Heart left ventricle (tissue), 16 donors: ENCODE results near the gene MCHR1. TPM values are rescaled to one million over a fixed set of nuclear protein-coding genes. Genes with fewer than 3 reads are reported as not detected.

Experiments
- ATAC-seq, 4 donors: fragments of 200-7000 bp; cut with Tn5 transposase; one replicate each; pipeline ENCODE4 v1.9.1; 2020 to 2022; ENCODE audit warnings: moderate library complexity in 4 of 4, mild to moderate bottlenecking in 3 of 4, moderate number of reproducible peaks in 1 of 4
- DNase-seq, 5 donors: peaks; one replicate each; pipeline ENCODE4 v3.0.0-alpha.2; 2020
- H3K27ac ChIP-seq, 12 donors: fragments of 200-600 bp; sonication (generic) in 4 of 12; one replicate each; pipeline versions ENCODE4 v1.5.0 to v1.8.0; 2016 to 2022; ENCODE audit warnings: mild to moderate bottlenecking in 2 of 12
- H3K27me3 ChIP-seq, 9 donors: fragments of 200-600 bp; sonication (generic) in 2 of 9; one replicate each; pipeline versions ENCODE4 v1.5.1 to v1.8.0; 2016 to 2022; ENCODE audit warnings: mild to moderate bottlenecking in 3 of 9
- H3K36me3 ChIP-seq, 9 donors: fragments of 200-600 bp; sonication (generic) in 2 of 9; one replicate each; pipeline versions ENCODE4 v1.5.0 to v1.8.0; 2018 to 2022; ENCODE audit warnings: mild to moderate bottlenecking in 2 of 9
- H3K4me1 ChIP-seq, 12 donors: fragments of 200-600 bp; sonication (generic) in 4 of 12; one replicate each; pipeline versions ENCODE4 v1.5.0 to v1.8.0; 2016 to 2022; ENCODE audit warnings: mild to moderate bottlenecking in 3 of 12
- H3K4me3 ChIP-seq, 12 donors: fragments of 200-600 bp; sonication (generic) in 4 of 12; one replicate each; pipeline versions ENCODE4 v1.5.0 to v1.8.0; 2017 to 2022; ENCODE audit warnings: mild to moderate bottlenecking in 9 of 12, moderate library complexity in 4 of 12
- H3K9me3 ChIP-seq, 12 donors: fragments of 200-600 bp; sonication (generic) in 4 of 12; one replicate each; pipeline versions ENCODE4 v1.5.0 to v1.8.0; 2016 to 2022; ENCODE audit warnings: mild to moderate bottlenecking in 1 of 12
- POLR2A ChIP-seq, 2 donors: fragments of 450-650 bp; IDR thresholded peaks; one replicate each; pipeline ENCODE4 v1.6.1; 2017; ENCODE audit warnings: antibody characterized with exemption in 2 of 2, mild to moderate bottlenecking in 2 of 2, moderate library complexity in 2 of 2
- WGBS, 4 donors: extraction: QIAGEN DNeasy Blood & Tissue Kit in 2 of 4; methylation state at CpG; one replicate each; pipeline versions ENCODE4 v1.1.5 to v1.1.7; 2013 to 2018; 5-methylcytosine and 5-hydroxymethylcytosine counted together
- intact Hi-C, 10 donors: fragments of 100-400 bp; cut with DNase I; formaldehyde crosslinking; loops; one replicate each; pipeline versions ENCODE4 v1.11.1 to v1.14.2; 2022
- polyA plus RNA-seq, 2 donors: library from polyadenylated mRNA; stranded (reverse); fragments of 200-250 nt; gene quantifications; one replicate each; pipeline ENCODE4 v1.2.3, GENCODE V29; 2013
- total RNA-seq, 9 donors: library from RNA; depleted of rRNA in 2 of 9; stranded (reverse); fragments of >200 nt in 2 of 9; fragmentation: NEBNext Ultra II Directional in 3 of 9; extraction: Animal tissue kit (Norgen Biotek cat#: 25700) in 3 of 9; gene quantifications; one replicate each; pipeline versions ENCODE4 v1.1.0 to v1.2.4, GENCODE V29; 2016 to 2023
- TF ChIP-seq, protein P1 (sequence below), 12 donors: fragments of 200-600 bp; sonication (generic) in 4 of 12; IDR thresholded peaks; one replicate each; pipeline versions ENCODE4 v1.5.0 to v1.8.0; 2018 to 2022; ENCODE audit warnings: antibody characterized with exemption in 12 of 12, mild to moderate bottlenecking in 5 of 12
- donor health status: ischemic (EF 13 %, LVEDD 7.1; RV severe dilation, severe dysfunction).
- donor health status: healthy with polysubstance abuse.
- donor health status: DM: no; HTN: yes; CAD: no.
- donor health status: DM: no; HTN: no; CAD: no.
- donor health status: ischemic (EF 25% LVEDD 6.9; RV normal size, moderate dysfunction).
- donor health status: ischemic (EF 25% LVEDD 5.7; RV mildly dilated, moderate dysfunction).
- donor health status: healthy.
- donor health status: DM: yes; HTN: yes; CAD: no.
- donor health status: ischemic (EF 35%, LVEDD 5.7; RV mildly dilated, moderate dysfunction).
- donor health status: nonischemic (EF 11% LVEDD 7.7; RV severe dilation, severe dysfunction).
- donor health status: DM: yes; HTN: yes; CAD: no.
- donor health status: PGD.
- donor health status: ischemic (EF 29% LVEDD 5.4; RV normal size, mild dysfunction).
- donor health status: nonischemic (EF 23%, LVEDD 6.1; RV moderate dilation, normal function).

Gene MCHR1
- total and polyA plus RNA-seq, 11 donors = 0.09 to 0.96 (median 0.35) TPM; not detected in 4

DNA sequence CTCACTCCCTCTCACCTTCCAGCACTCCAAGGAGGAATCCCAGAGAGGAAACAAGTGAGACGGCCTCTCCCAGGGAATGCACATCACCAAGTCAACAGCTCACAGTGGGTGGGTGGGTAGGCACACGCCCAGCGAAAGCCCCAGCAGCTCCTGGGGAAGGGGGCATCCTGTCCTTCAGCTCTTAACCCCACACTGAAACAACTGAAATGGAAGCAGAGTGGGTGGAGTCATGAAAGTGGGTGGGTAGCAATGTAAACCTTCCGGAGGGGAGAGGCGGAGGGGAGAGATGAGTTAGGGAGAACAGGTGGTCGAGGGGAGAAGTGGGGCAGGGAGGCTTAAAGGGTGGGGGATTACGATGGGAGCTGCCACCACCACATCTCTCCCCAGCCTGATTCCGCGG lies 5.4 kb downstream of the MCHR1 start:
- H3K27ac ChIP-seq = no peak overlapping the region
- TF ChIP-seq, protein P1, sequence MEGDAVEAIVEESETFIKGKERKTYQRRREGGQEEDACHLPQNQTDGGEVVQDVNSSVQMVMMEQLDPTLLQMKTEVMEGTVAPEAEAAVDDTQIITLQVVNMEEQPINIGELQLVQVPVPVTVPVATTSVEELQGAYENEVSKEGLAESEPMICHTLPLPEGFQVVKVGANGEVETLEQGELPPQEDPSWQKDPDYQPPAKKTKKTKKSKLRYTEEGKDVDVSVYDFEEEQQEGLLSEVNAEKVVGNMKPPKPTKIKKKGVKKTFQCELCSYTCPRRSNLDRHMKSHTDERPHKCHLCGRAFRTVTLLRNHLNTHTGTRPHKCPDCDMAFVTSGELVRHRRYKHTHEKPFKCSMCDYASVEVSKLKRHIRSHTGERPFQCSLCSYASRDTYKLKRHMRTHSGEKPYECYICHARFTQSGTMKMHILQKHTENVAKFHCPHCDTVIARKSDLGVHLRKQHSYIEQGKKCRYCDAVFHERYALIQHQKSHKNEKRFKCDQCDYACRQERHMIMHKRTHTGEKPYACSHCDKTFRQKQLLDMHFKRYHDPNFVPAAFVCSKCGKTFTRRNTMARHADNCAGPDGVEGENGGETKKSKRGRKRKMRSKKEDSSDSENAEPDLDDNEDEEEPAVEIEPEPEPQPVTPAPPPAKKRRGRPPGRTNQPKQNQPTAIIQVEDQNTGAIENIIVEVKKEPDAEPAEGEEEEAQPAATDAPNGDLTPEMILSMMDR (IDR thresholded peaks at IDR 0.05) = no peak
- no peak for TF ChIP-seq POLR2A (IDR thresholded peaks at IDR 0.05)
- no peaks in the 10 kb centered on the region for H3K9me3 ChIP-seq
- WGBS, 4 donors = 61 to 73% (median 71%) methylated on average over 9 of the region's 9 CpGs
- DNase-seq (no peak), ATAC-seq (no peak)
- intact Hi-C loops = loop anchor here in 4 of 10 donors (2.0 to 10.0 kb wide), 3 partner anchors 73 to 210 kb away; no protein-coding TSS in a partner anchor
- no peaks in the 10 kb centered on the region for H3K36me3 ChIP-seq
- H3K4me3 ChIP-seq = no peak overlapping the region
- no peaks in the 10 kb centered on the region for H3K27me3 ChIP-seq
- peaks cover 0 to 21% (median 6%) of the 10 kb centered on the region in 12 donors for H3K4me1 ChIP-seq

DNA sequence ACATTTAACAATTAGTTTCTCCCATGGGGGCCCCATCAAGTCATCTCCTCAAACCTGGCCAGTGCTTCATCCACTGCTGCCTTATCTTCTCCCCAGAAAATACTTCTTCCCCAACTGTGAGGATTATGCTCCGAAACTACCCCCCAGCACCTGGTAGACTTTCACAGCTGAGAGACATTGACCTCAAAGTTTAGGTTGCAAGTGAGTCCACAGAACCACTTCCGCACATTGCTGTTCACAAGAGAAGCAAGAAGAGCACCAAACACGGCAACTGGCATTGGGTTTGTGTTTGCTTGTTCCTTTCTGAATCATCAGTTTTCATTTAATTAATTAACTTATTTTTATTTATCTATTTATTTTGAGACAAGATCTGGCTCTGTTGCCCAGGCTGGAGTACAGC lies 6.1 kb downstream of the MCHR1 start:
- Histone ChIP-seq H3K36me3 (no peaks in the 10 kb centered on the region), H3K4me1 (peaks cover 0 to 15% (median 2%) of the 10 kb centered on the region in 12 donors), H3K27me3 (no peaks in the 10 kb centered on the region), H3K9me3 (no peaks in the 10 kb centered on the region), H3K27ac (no peak overlapping the region), H3K4me3 (no peak overlapping the region)
- intact Hi-C loops = loop anchor here in 3 of 10 donors (2.0 to 10.0 kb wide), 2 partner anchors 73 to 209 kb away; no protein-coding TSS in a partner anchor
- no peak for TF ChIP-seq POLR2A (IDR thresholded peaks at IDR 0.05)
- TF ChIP-seq, protein P1 (IDR thresholded peaks at IDR 0.05) = no peak
- no peak for DNase-seq
- 94 to 98% (median 96%) methylated on average over 3 of the region's 3 CpGs for WGBS, 4 donors
- ATAC-seq = no peak

DNA sequence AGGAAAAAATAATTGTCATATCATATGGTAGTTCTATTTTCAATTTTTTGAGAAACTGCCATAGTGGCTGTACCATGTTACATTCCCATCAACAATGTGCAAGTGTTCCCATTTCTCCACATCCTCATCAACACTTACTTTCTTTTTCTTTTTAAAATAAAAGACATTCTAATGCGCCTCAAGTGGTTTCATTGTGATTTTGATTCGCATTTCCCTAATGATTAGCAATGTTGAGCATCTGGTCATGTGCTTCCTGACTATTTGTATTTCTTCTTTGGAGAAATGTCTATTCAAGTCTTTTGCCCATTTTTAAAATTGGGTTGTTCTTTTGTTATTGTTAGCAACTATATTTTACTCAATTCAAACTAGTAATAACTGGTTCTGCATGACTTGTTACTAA lies 8.4 kb downstream of the MCHR1 start:
- intact Hi-C loops = loop anchor here in 1 of 10 donors (10.0 kb wide), 1 partner anchor 207 kb away; no protein-coding TSS in a partner anchor
- Histone ChIP-seq H3K27ac (no peak overlapping the region), H3K9me3 (no peaks in the 10 kb centered on the region), H3K27me3 (no peaks in the 10 kb centered on the region), H3K36me3 (no peaks in the 10 kb centered on the region), H3K4me1 (peaks cover 0 to 11% (median 2%) of the 10 kb centered on the region in 12 donors), H3K4me3 (no peak overlapping the region)
- DNase-seq = no peak
- ATAC-seq = no peak
- 76 to 82% (median 81%) methylated on average over 2 of the region's 2 CpGs for WGBS, 4 donors
- TF ChIP-seq POLR2A (IDR thresholded peaks at IDR 0.05) = no peak
- TF ChIP-seq, protein P1 (IDR thresholded peaks at IDR 0.05) = no peak

DNA sequence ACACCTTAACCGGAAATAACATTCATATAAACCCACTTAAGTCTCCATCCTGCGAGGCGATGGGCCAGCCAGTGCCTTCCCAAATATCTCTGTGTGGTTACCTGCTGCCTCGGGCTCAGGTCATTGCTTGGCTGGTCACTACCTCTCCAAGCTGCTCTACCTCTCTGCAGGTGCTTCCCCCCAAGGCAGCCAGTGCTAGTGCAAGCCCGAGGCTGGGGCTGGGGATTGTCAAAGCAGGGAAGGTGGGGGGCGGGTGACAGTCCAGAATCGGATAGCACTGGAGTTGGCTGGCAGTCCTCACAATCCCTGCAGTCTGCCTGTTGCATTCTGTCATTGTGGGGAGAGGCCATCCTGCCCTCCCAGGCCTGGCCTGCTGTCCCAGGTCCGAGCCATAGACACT lies 11.1 kb downstream of the MCHR1 start:
- no peak for ATAC-seq
- no peak overlapping the region for H3K27ac ChIP-seq
- no peak for DNase-seq
- TF ChIP-seq, protein P1 (IDR thresholded peaks at IDR 0.05) = no peak
- TF ChIP-seq POLR2A (IDR thresholded peaks at IDR 0.05) = no peak
- H3K4me1 ChIP-seq = peaks cover 0 to 6% (median 4%) of the 10 kb centered on the region in 12 donors
- intact Hi-C loops = no loop called here
- no peaks in the 10 kb centered on the region for H3K27me3 ChIP-seq
- 72 to 79% (median 76%) methylated on average over 8 of the region's 8 CpGs for WGBS, 4 donors
- H3K4me3 ChIP-seq = no peak overlapping the region
- H3K36me3 ChIP-seq = no peaks in the 10 kb centered on the region
- no peaks in the 10 kb centered on the region for H3K9me3 ChIP-seq
